ENCODE results near the gene RGS9BP. TPM values are rescaled to one million over a fixed set of nuclear protein-coding genes. Genes with fewer than 3 reads are reported as not detected.

Gene RGS9BP
- total RNA-seq, 4 donors from 2014 or later: 0.54 to 4.5 (median 2.6) TPM

GRCh38 chr19:32637480-32637879, 38.2 kb upstream of the RGS9BP start:
- H3K4me1 ChIP-seq: no peaks in the 10 kb centered on the region
- H3K27ac ChIP-seq: no peak overlapping the region
- no peak overlapping the region for H3K4me3 ChIP-seq
- H3K36me3 ChIP-seq: peaks cover 0 to 98% of the 10 kb centered on the region in 2 donors
- H3K9me3 ChIP-seq: no peaks in the 10 kb centered on the region
- no peak for ATAC-seq
- no CpG with 5 or more reads among the region's 14 CpGs for WGBS, 2 donors (ENCODE audit: low coverage in 1 of 2)
- no peaks in the 10 kb centered on the region for H3K27me3 ChIP-seq
- no peak for TF ChIP-seq EP300 (IDR thresholded peaks at IDR 0.05)
- TF ChIP-seq POLR2AphosphoS5 (IDR thresholded peaks at IDR 0.05): no peak
- TF ChIP-seq POLR2A (IDR thresholded peaks at IDR 0.05): no peak
- no peak for TF ChIP-seq CTCF (IDR thresholded peaks at IDR 0.05)

- Histone ChIP-seq H3K4me1 (no peaks in the 10 kb centered on the region), H3K4me3 (no peak overlapping the region), H3K9me3 (no peaks in the 10 kb centered on the region), H3K36me3 (peaks cover 0 to 98% of the 10 kb centered on the region in 2 donors), H3K27ac (no peak overlapping the region), H3K27me3 (no peaks in the 10 kb centered on the region)
- no peak for ATAC-seq
- no CpG with 5 or more reads among the region's 13 CpGs for WGBS, 2 donors (ENCODE audit: low coverage in 1 of 2)
- TF ChIP-seq EP300 (IDR thresholded peaks at IDR 0.05) (no peak), POLR2A (IDR thresholded peaks at IDR 0.05) (no peak), POLR2AphosphoS5 (IDR thresholded peaks at IDR 0.05) (no peak), CTCF (IDR thresholded peaks at IDR 0.05) (no peak)
Observed at GRCh38 chr19:32638625-32639024, 37.0 kb upstream of the RGS9BP start.

- WGBS, 2 donors (ENCODE audit: low coverage in 1 of 2): 79 to 87% methylated on average over 3 of the region's 12 CpGs
- H3K27me3 ChIP-seq: no peaks in the 10 kb centered on the region
- H3K36me3 ChIP-seq: peaks cover 0 to 100% of the 10 kb centered on the region in 2 donors
- H3K4me1 ChIP-seq: no peaks in the 10 kb centered on the region
- TF ChIP-seq POLR2AphosphoS5 (IDR thresholded peaks at IDR 0.05) (no peak), EP300 (IDR thresholded peaks at IDR 0.05) (no peak)
- H3K4me3 ChIP-seq: no peak overlapping the region
- no peak overlapping the region for H3K27ac ChIP-seq
- ATAC-seq: no peak
- no peaks in the 10 kb centered on the region for H3K9me3 ChIP-seq
Observed at GRCh38 chr19:32642771-32643170, 32.9 kb upstream of the RGS9BP start.

GRCh38 chr19:32646556-32646955, 29.1 kb upstream of the RGS9BP start:
- Histone ChIP-seq H3K4me1 (peaks cover 0 to 7% (median 0%) of the 10 kb centered on the region in 3 donors), H3K36me3 (peaks cover 0 to 87% of the 10 kb centered on the region in 2 donors), H3K9me3 (no peaks in the 10 kb centered on the region), H3K27me3 (no peaks in the 10 kb centered on the region), H3K4me3 (no peak overlapping the region), H3K27ac (no peak overlapping the region)
- ATAC-seq: no peak
- 85 to 96% methylated on average over 4 to 6 of the region's 6 CpGs for WGBS, 2 donors (ENCODE audit: low coverage in 1 of 2)
- no peak for TF ChIP-seq EP300 (IDR thresholded peaks at IDR 0.05)
- TF ChIP-seq POLR2A (IDR thresholded peaks at IDR 0.05): no peak
- TF ChIP-seq CTCF (IDR thresholded peaks at IDR 0.05): no peak
- no peak for TF ChIP-seq POLR2AphosphoS5 (IDR thresholded peaks at IDR 0.05)

- no peak for TF ChIP-seq POLR2AphosphoS5 (IDR thresholded peaks at IDR 0.05)
- no peak for TF ChIP-seq POLR2A (IDR thresholded peaks at IDR 0.05)
- TF ChIP-seq EP300 (IDR thresholded peaks at IDR 0.05): no peak
- no peak for TF ChIP-seq CTCF (IDR thresholded peaks at IDR 0.05)
Observed at GRCh38 chr19:32647361-32647760, 28.3 kb upstream of the RGS9BP start.

More at GRCh38 chr19:32647361-32647760, 28.3 kb upstream of the RGS9BP start:
- peaks cover 0 to 79% of the 10 kb centered on the region in 2 donors for H3K36me3 ChIP-seq
- H3K27ac ChIP-seq: no peak overlapping the region
- H3K27me3 ChIP-seq: no peaks in the 10 kb centered on the region
- H3K4me3 ChIP-seq: no peak overlapping the region
- no peaks in the 10 kb centered on the region for H3K9me3 ChIP-seq
- WGBS, 2 donors (ENCODE audit: low coverage in 1 of 2): 60% methylated on average over 1 of the region's 8 CpGs; no CpG with 5 or more reads in 1 of the 2 donors
- H3K4me1 ChIP-seq: peaks cover 0 to 15% (median 0%) of the 10 kb centered on the region in 3 donors
- no peak for ATAC-seq

All from gastroesophageal sphincter (tissue), 4 donors.